ENCODE data around the gene PKD2L1.
"Not testable (repeated sequence)": the region's sequence is repeated elsewhere in the genome, so short reads cannot be mapped to it uniquely, and the experiment has no call there.

PKD2L1 gene

GRCh38 chr10:100330079-100330478 is at the start of gene PKD2L1:
PKD2L1 (minus strand) TSS chr10:100330228; CDS start chr10:100330103, 125 bp downstream.
- TF ChIP-seq, protein P1, sequence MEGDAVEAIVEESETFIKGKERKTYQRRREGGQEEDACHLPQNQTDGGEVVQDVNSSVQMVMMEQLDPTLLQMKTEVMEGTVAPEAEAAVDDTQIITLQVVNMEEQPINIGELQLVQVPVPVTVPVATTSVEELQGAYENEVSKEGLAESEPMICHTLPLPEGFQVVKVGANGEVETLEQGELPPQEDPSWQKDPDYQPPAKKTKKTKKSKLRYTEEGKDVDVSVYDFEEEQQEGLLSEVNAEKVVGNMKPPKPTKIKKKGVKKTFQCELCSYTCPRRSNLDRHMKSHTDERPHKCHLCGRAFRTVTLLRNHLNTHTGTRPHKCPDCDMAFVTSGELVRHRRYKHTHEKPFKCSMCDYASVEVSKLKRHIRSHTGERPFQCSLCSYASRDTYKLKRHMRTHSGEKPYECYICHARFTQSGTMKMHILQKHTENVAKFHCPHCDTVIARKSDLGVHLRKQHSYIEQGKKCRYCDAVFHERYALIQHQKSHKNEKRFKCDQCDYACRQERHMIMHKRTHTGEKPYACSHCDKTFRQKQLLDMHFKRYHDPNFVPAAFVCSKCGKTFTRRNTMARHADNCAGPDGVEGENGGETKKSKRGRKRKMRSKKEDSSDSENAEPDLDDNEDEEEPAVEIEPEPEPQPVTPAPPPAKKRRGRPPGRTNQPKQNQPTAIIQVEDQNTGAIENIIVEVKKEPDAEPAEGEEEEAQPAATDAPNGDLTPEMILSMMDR (conservative IDR thresholded peaks at IDR 0.05; ENCODE audit: low read depth, low read length): no peak

DNA sequence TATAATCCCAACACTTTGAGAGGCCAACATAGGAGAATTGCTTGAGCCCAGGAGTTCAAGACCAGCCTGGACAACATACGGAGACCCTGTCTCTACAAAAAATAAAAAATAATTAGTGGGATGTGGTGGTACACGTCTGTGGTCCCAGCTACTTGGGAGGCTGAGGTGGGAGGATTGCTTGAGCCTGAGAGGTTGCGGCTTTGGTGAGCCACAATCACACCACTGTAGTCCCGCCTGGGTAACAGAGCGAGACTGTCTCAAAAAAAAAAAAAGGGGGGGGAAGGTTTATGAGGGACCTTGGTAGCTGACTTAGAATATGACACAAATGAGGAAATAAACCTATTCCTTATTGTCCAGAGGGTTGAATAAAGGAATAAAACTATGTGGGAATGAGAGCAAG is 47.8 kb upstream of the PKD2L1 start:
- TF ChIP-seq, protein P1 (conservative IDR thresholded peaks at IDR 0.05; ENCODE audit: low read depth, low read length): no peak
- DNase-seq (ENCODE audit: low read depth): no peak
- no peak overlapping the region for H3K4me3 ChIP-seq (ENCODE audit: low read length)

More at GRCh38 chr10:100330079-100330478, at the start of gene PKD2L1:
- H3K4me3 ChIP-seq (ENCODE audit: low read length): no peak within 1 kb of the TSS
- no peak for DNase-seq (ENCODE audit: low read depth)

- not testable (repeated sequence) for H3K4me3 ChIP-seq (ENCODE audit: low read length); DNase-seq (ENCODE audit: low read depth)
These were observed 46.6 kb upstream of the PKD2L1 start for GRCh38 chr10:100376656-100377055.

DNA sequence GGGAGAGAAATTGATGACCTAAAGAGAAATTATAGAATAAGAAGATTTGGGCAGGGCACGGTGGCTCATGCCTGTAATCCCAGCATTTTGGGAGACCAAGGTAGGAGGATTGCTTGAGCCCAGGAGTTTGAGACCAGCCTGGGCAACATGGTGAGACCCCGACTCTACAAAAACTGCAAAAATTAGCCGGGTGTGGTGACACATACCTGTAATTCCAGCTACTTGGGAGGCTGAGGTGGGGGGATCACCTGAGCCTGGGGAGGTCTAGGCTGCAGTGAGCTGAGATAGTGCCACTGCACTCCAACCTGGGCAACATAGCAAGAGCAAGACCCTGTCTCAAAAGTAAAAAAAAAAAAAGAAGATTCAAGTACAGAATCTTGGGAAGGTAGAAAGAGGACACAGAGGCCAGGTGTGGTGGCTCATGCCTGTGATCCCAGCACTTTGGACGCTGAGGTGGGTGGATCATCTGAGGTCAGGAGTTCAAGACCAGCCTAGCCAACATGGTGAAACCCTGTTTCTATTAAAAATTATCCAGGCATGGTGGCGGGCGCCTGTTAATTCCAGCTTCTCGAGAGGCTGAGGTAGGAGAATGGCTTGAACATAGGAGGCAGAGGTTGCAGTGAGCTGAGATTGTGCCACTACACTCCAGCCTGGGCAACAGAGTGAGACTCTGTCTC is 44.8 kb upstream of the PKD2L1 start:
- H3K4me3 ChIP-seq (ENCODE audit: low read length): peak overlapping the region; percentile 76
- not testable (repeated sequence) for DNase-seq (ENCODE audit: low read depth)

DNA sequence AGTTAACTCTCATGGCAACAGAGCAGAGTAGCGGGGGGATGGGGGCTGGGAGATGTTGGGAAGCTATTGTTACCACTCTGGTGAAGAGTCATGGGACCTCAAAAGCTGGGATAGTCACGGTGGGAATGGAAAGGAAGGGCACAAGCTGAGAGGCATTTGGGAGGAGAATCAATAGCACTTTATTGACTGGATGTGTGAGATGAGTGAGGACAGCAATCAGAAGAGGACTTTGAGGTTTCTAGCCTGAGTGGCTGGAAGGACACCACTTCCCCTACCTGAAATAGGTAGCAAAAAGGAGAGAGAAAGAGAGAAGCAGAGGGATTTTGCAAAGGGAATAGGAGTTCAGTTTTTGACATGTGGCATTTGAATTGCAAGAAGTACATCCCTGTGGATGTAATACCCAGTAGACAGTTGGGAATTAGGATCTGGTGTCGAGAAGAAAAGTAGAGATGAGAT is 44.2 kb upstream of the PKD2L1 start:
- TF ChIP-seq, protein P1 (conservative IDR thresholded peaks at IDR 0.05; ENCODE audit: low read depth, low read length): no peak
- no peak for DNase-seq (ENCODE audit: low read depth)
- H3K4me3 ChIP-seq (ENCODE audit: low read length): peak overlapping the region; percentile 76

GRCh38 chr10:100373298-100374199 is 43.5 kb upstream of the PKD2L1 start:
- peak overlapping the region; percentile 76 for H3K4me3 ChIP-seq (ENCODE audit: low read length)
- TF ChIP-seq, protein P1 (conservative IDR thresholded peaks at IDR 0.05; ENCODE audit: low read depth, low read length): no peak
- peak; percentile 100 for DNase-seq (ENCODE audit: low read depth)

GRCh38 chr10:100372415-100373297 is 42.6 kb upstream of the PKD2L1 start:
- peak overlapping the region; percentile 39 for H3K4me3 ChIP-seq (ENCODE audit: low read length)
- no peak for DNase-seq (ENCODE audit: low read depth)
- TF ChIP-seq, protein P1 (conservative IDR thresholded peaks at IDR 0.05; ENCODE audit: low read depth, low read length): no peak
